SK-N-SH (cell line): ENCODE data around the gene XXYLT1.

Experiments used
- CTCF ChIP-seq: fragments of 200-600 bp; sonication (generic); IDR thresholded peaks from 2 replicates; pipeline ENCODE4 v1.6.1; 2017; ENCODE audit warnings: antibody characterized with exemption, mild to moderate bottlenecking, moderate library complexity
- REST ChIP-seq: IDR thresholded peaks from 2 replicates; pipeline ENCODE4 v1.6.1; 2012; ENCODE audit warnings: mild to moderate bottlenecking, low read depth, low read length, moderate library complexity
- TAF1 ChIP-seq: IDR thresholded peaks from 2 replicates; pipeline ENCODE4 v1.6.1; 2012; ENCODE audit warnings: low read depth, mild to moderate bottlenecking, low read length, moderate library complexity, borderline replicate concordance
- TF ChIP-seq, protein P1 (sequence below): IDR thresholded peaks from 2 replicates; pipeline ENCODE4 v1.4.0; 2012; ENCODE audit warnings: low read depth, borderline replicate concordance
- TF ChIP-seq, protein P2 (sequence below): fragments of 150-350 bp; IDR thresholded peaks from 2 replicates; pipeline ENCODE4 v1.6.1; 2017; ENCODE audit warnings: antibody characterized with exemption, low read length, low read depth, borderline replicate concordance

GRCh38 chr3:195023576-195023975 lies 247.4 kb downstream of the XXYLT1 start:
- TF ChIP-seq TAF1 = no peak
- TF ChIP-seq, protein P1, sequence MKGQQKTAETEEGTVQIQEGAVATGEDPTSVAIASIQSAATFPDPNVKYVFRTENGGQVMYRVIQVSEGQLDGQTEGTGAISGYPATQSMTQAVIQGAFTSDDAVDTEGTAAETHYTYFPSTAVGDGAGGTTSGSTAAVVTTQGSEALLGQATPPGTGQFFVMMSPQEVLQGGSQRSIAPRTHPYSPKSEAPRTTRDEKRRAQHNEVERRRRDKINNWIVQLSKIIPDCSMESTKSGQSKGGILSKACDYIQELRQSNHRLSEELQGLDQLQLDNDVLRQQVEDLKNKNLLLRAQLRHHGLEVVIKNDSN = no peak
- TF ChIP-seq CTCF = no peak
- TF ChIP-seq REST = no peak
- TF ChIP-seq, protein P2, sequence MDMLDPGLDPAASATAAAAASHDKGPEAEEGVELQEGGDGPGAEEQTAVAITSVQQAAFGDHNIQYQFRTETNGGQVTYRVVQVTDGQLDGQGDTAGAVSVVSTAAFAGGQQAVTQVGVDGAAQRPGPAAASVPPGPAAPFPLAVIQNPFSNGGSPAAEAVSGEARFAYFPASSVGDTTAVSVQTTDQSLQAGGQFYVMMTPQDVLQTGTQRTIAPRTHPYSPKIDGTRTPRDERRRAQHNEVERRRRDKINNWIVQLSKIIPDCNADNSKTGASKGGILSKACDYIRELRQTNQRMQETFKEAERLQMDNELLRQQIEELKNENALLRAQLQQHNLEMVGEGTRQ = no peak
